Measurements from ENCODE around the gene NR4A2. TPM values are rescaled to one million over a fixed set of nuclear protein-coding genes. Genes with fewer than 3 reads are reported as not detected.

Gene NR4A2
- total RNA-seq: 2.4 TPM
- 3.1 TPM for polyA plus RNA-seq (ENCODE audit: insufficient read depth, low read depth, low replicate concordance)
- long read RNA-seq, donor 1: 0 reads
- long read RNA-seq, donor 2: 0 reads
- long read RNA-seq, donor 3: 0 reads
- long read RNA-seq, donor 4: 0 reads
- long read RNA-seq, donor 5: 0 reads
- long read RNA-seq, donor 6: 0 reads
- long read RNA-seq, donor 7, partial matches to known transcripts: 0 of 5 reads
- long read RNA-seq, donor 7, other reads (novel, unspliced or antisense): 4 of 5 reads
- long read RNA-seq, donor 8: 0 reads
- long read RNA-seq, donor 9: 0 reads
- long read RNA-seq, donor 10, partial matches to known transcripts: 0 of 1 reads
- long read RNA-seq, donor 10, other reads (novel, unspliced or antisense): 0 of 1 reads

DNA sequence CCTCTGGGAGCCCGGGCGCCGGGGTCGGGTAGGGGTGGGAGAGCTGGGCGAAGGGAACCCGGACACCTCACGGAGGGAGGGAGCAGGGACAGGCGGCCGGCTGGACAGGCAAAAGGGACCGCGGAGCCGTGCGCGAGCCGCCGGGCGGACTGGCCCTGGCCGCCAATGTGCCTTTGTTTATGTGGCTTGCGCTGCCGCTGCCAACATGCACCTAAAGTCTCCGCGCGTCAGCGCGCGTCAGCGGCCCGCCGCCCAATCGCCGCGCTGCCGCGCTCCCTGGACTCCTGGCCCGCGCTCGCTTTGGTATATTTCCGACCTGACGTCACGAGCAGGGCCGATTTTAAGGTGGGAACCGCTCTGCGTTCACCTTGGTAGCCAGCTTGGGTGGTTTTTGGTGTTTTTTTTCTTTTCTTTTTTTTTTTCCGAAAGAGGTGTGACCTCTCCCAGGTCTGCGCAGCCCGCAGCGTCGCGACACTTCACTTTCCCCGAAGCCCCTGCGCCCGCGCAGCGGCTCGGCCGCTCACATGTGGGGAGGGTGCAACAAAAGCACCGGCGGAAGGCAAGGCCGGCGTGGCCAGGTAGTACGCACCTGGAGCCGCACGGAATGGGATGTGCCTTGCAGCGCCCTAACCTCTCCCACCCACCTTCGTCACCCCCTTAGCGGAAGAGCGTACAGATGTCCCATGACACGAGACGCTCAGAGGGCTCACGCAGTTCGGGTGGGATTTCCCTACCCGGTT, at the start of gene NR4A2:
NR4A2 (minus strand) TSS at position 188 of the 740 bp plus-strand sequence. CDS start 2,535 bp downstream, outside the sequence.
- H3K9ac ChIP-seq (ENCODE audit: low read length in 3 of 3): peak within 1 kb of the TSS; percentile 49 to 90 (median 80)
- no peaks in the 10 kb centered on the region for H3K36me3 ChIP-seq (ENCODE audit: control insufficient read depth in 2 of 3, insufficient read depth in 3 of 3, low read length in 3 of 3)
- H3K4me3 ChIP-seq (ENCODE audit: low read length in 3 of 3): peak within 1 kb of the TSS; percentile 61 to 88 (median 74)
- no peak for FAIRE-seq
- intact Hi-C loops (cut with DNase I): no loop called here
- peak; percentile 73 to 95 (median 83) for DNase-seq
- peaks cover 41% of the 10 kb centered on the region for H3K27me3 ChIP-seq (ENCODE audit: control insufficient read depth, insufficient read depth, low read length)
- H3K9me3 ChIP-seq (ENCODE audit: control insufficient read depth in 2 of 3, insufficient read depth in 1 of 3, low read length in 3 of 3): no peaks in the 10 kb centered on the region
- H3K4me1 ChIP-seq (ENCODE audit: control insufficient read depth in 2 of 3, insufficient read depth in 2 of 3, low read depth in 1 of 3, low read length in 3 of 3): peaks cover 0 to 8% (median 4%) of the 10 kb centered on the region in 3 donors
- H3K27ac ChIP-seq (ENCODE audit: low read depth in 2 of 2, low read length in 2 of 2): peak within 1 kb of the TSS; percentile 95 to 96
- TF ChIP-seq, protein P1, sequence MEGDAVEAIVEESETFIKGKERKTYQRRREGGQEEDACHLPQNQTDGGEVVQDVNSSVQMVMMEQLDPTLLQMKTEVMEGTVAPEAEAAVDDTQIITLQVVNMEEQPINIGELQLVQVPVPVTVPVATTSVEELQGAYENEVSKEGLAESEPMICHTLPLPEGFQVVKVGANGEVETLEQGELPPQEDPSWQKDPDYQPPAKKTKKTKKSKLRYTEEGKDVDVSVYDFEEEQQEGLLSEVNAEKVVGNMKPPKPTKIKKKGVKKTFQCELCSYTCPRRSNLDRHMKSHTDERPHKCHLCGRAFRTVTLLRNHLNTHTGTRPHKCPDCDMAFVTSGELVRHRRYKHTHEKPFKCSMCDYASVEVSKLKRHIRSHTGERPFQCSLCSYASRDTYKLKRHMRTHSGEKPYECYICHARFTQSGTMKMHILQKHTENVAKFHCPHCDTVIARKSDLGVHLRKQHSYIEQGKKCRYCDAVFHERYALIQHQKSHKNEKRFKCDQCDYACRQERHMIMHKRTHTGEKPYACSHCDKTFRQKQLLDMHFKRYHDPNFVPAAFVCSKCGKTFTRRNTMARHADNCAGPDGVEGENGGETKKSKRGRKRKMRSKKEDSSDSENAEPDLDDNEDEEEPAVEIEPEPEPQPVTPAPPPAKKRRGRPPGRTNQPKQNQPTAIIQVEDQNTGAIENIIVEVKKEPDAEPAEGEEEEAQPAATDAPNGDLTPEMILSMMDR (IDR thresholded peaks at IDR 0.05; ENCODE audit: borderline replicate concordance, extremely low read depth, insufficient read depth): no peak

DNA sequence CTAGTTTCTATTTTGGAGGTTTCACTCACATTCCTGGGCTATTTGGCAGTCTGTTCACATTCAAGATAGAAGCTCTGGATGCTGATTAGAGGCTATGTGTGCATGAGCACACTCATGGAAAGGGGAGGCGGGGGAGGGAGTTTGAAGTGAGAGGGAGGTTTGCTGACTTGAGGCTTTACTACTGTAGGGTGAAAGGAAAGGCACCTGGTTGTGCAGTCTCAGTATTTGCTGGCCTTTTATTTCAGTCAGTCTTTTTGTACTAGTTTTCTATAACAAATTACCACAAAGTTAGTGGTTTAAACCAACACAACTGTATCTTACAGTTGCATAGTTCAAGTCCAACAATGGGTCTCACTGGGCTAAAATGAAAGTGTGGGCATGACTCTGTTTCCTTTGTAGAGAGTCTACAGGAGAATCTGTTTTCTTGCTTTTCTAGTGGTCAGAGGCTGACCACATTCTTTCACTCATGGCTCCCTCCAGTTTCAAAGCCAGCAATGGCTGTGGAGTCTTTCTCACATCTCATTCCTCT, 47.7 kb upstream of the NR4A2 start:
- H3K4me3 ChIP-seq (ENCODE audit: low read length in 3 of 3): no peak overlapping the region
- H3K27me3 ChIP-seq (ENCODE audit: control insufficient read depth, insufficient read depth, low read length): no peaks in the 10 kb centered on the region
- H3K36me3 ChIP-seq (ENCODE audit: control insufficient read depth in 2 of 3, insufficient read depth in 3 of 3, low read length in 3 of 3): no peaks in the 10 kb centered on the region
- no peaks in the 10 kb centered on the region for H3K9me3 ChIP-seq (ENCODE audit: control insufficient read depth in 2 of 3, insufficient read depth in 1 of 3, low read length in 3 of 3)
- TF ChIP-seq, protein P1 (IDR thresholded peaks at IDR 0.05; ENCODE audit: borderline replicate concordance, extremely low read depth, insufficient read depth): no peak
- intact Hi-C loops (cut with DNase I): no loop called here
- H3K4me1 ChIP-seq (ENCODE audit: control insufficient read depth in 2 of 3, insufficient read depth in 2 of 3, low read depth in 1 of 3, low read length in 3 of 3): no peaks in the 10 kb centered on the region
- no peak overlapping the region for H3K9ac ChIP-seq (ENCODE audit: low read length in 3 of 3)
- DNase-seq (peak in 4 of 5 donors; percentile 35 to 73 (median 50)), FAIRE-seq (no peak)
- no peak overlapping the region for H3K27ac ChIP-seq (ENCODE audit: low read depth in 2 of 2, low read length in 2 of 2)

DNA sequence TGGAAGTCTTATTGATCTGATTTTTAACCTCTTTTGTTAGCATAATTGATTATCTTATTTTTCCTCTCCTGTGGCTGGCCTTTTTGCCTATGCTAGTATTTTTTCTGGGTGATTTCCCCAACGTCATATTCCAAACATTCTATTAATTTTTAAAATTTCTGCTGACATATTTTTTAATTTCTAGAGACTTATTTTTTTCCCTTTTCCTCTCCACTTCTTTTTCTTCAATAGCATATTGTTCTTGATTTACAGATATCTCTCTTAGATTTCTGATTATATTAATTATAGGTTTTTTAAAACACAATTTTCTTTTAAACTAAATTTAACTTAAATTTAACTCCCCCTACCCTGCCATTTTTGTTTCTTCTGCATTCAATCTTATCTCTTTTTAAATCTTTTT, 47.2 kb upstream of the NR4A2 start:
- Histone ChIP-seq H3K27me3 (ENCODE audit: control insufficient read depth, insufficient read depth, low read length) (no peaks in the 10 kb centered on the region), H3K4me3 (ENCODE audit: low read length in 3 of 3) (no peak overlapping the region), H3K9ac (ENCODE audit: low read length in 3 of 3) (no peak overlapping the region), H3K9me3 (ENCODE audit: control insufficient read depth in 2 of 3, insufficient read depth in 1 of 3, low read length in 3 of 3) (no peaks in the 10 kb centered on the region), H3K27ac (ENCODE audit: low read depth in 2 of 2, low read length in 2 of 2) (no peak overlapping the region), H3K4me1 (ENCODE audit: control insufficient read depth in 2 of 3, insufficient read depth in 2 of 3, low read depth in 1 of 3, low read length in 3 of 3) (no peaks in the 10 kb centered on the region), H3K36me3 (ENCODE audit: control insufficient read depth in 2 of 3, insufficient read depth in 3 of 3, low read length in 3 of 3) (no peaks in the 10 kb centered on the region)
- intact Hi-C loops (cut with DNase I): no loop called here
- DNase-seq: no peak
- no peak for FAIRE-seq
- TF ChIP-seq, protein P1 (IDR thresholded peaks at IDR 0.05; ENCODE audit: borderline replicate concordance, extremely low read depth, insufficient read depth): no peak
